H1 (cell line): ENCODE measurements around the gene BLMH. TPM values are rescaled to one million over a fixed set of nuclear protein-coding genes. Genes with fewer than 3 reads are reported as not detected.

ENCODE experiments used
- CTCF ChIA-PET: fragments of 300-600 bp; sonication (Branson Sonifier 250); formaldehyde crosslinking; loops from one replicate; lab custom pipeline; 2021; ENCODE audit not compliant: partially characterized antibody; lab: Charles Lee
- POLR2A ChIA-PET: fragments of 300-600 bp; sonication (Branson Sonifier 250); formaldehyde crosslinking; loops from one replicate; lab custom pipeline; 2021; ENCODE audit warnings: inconsistent platforms; ENCODE audit not compliant: partially characterized antibody; lab: Charles Lee
- DNase-seq, 2 experiments: peaks; one replicate each; pipeline versions ENCODE4 v3.0.0 to v3.0.0-alpha.2; 2010 to 2022; ENCODE audit warnings: low spot score in 2 of 2, low read depth in 1 of 2, mixed read lengths in 1 of 2
- FAIRE-seq: peaks from 2 replicates; lab custom pipeline; 2011; peaks lifted over from hg19 to GRCh38; lab: Jason Lieb, UNC
- H2AFZ ChIP-seq: 2 replicates; pipeline ENCODE4 v1.8.1; 2012; ENCODE audit warnings: low read length, inconsistent platforms
- H2AK5ac ChIP-seq: 2 replicates; pipeline ENCODE4 v1.6.1; 2013; ENCODE audit warnings: low read depth, low read length
- H2BK120ac ChIP-seq: replicated peaks from 2 replicates; pipeline ENCODE3; 2013; ENCODE audit warnings: low read depth, low read length, inconsistent platforms
- H2BK12ac ChIP-seq: 2 replicates; pipeline ENCODE4 v1.6.1; 2013; ENCODE audit warnings: low read depth, low read length
- H2BK15ac ChIP-seq: 2 replicates; pipeline ENCODE4 v1.6.1; 2013; ENCODE audit warnings: low read length
- H2BK20ac ChIP-seq: 2 replicates; pipeline ENCODE4 v1.6.1; 2013; ENCODE audit warnings: low read length
- H2BK5ac ChIP-seq: 2 replicates; pipeline ENCODE4 v1.6.1; 2013; ENCODE audit warnings: low read depth, low read length
- H3K14ac ChIP-seq: 2 replicates; pipeline ENCODE4 v1.6.1; 2013; ENCODE audit warnings: inconsistent platforms; ENCODE audit not compliant: insufficient read length
- H3K18ac ChIP-seq: 2 replicates; pipeline ENCODE4 v1.6.1; 2013; ENCODE audit warnings: low read length; ENCODE audit errors: extremely low read depth
- H3K23ac ChIP-seq: 2 replicates; pipeline ENCODE4 v1.6.1; 2013; ENCODE audit warnings: inconsistent platforms; ENCODE audit not compliant: insufficient read length
- H3K23me2 ChIP-seq: 2 replicates; pipeline ENCODE4 v1.6.1; 2013; ENCODE audit warnings: low read depth, low read length
- H3K27ac ChIP-seq: 2 replicates; pipeline ENCODE4 v1.6.1; 2011; ENCODE audit warnings: low read depth, low read length, inconsistent platforms
- H3K27me3 ChIP-seq, 4 experiments: replicated peaks in 1 of 4; 1 replicate in 1 of 4; 2 replicates in 3 of 4; pipeline versions ENCODE4 v1.6.1 to v1.8.1; 2011 to 2013; ENCODE audit warnings: low read length in 3 of 4, mild to moderate bottlenecking in 3 of 4, inconsistent platforms in 2 of 4, mixed read lengths in 2 of 4, moderate library complexity in 1 of 4; ENCODE audit not compliant: control insufficient read depth in 3 of 4, insufficient read depth in 3 of 4; ENCODE audit errors: extremely low read depth in 1 of 4
- H3K36me3 ChIP-seq, 4 experiments: 2 replicates each; pipeline versions ENCODE4 v1.6.1 to v1.8.1; 2011 to 2013; ENCODE audit warnings: mild to moderate bottlenecking in 4 of 4, low read length in 3 of 4, moderate library complexity in 2 of 4, control low read depth in 1 of 4, inconsistent platforms in 1 of 4; ENCODE audit not compliant: insufficient read depth in 4 of 4, control insufficient read depth in 2 of 4
- H3K4ac ChIP-seq: replicated peaks from 2 replicates; pipeline ENCODE3; 2013; ENCODE audit warnings: low read length, low read depth, mixed read lengths, inconsistent platforms; ENCODE audit not compliant: insufficient read length
- H3K4me1 ChIP-seq, 4 experiments: replicated peaks in 1 of 4; 1 replicate in 1 of 4; 2 replicates in 3 of 4; pipeline versions ENCODE4 v1.6.1 to v1.8.1; 2011 to 2013; ENCODE audit warnings: low read length in 3 of 4, inconsistent platforms in 2 of 4, mixed read lengths in 1 of 4; ENCODE audit not compliant: insufficient read depth in 4 of 4, control insufficient read depth in 3 of 4
- H3K4me2 ChIP-seq, 2 experiments: 2 replicates each; pipeline versions ENCODE4 v1.6.1 to v1.8.1; 2011 to 2013; ENCODE audit warnings: low read depth in 2 of 2, low read length in 2 of 2, control low read depth in 1 of 2, inconsistent platforms in 1 of 2, mild to moderate bottlenecking in 1 of 2; ENCODE audit not compliant: insufficient read depth in 1 of 2
- H3K4me3 ChIP-seq, 4 experiments: fragments of 200-600, 300-600 bp in 1 of 4; sonication (generic), shearing (Covaris generic), sonication (Bioruptor Twin) in 1 of 4; 2 replicates each; pipeline versions ENCODE4 v1.5.1 to v1.8.1; 2011 to 2016; ENCODE audit warnings: low read length in 4 of 4, low read depth in 3 of 4, control low read depth in 2 of 4, inconsistent platforms in 2 of 4, mild to moderate bottlenecking in 2 of 4, mixed read lengths in 1 of 4, moderate library complexity in 1 of 4; ENCODE audit not compliant: insufficient read depth in 2 of 4; ENCODE audit errors: extremely low read depth in 1 of 4
- H3K56ac ChIP-seq: replicated peaks from 2 replicates; pipeline ENCODE3; 2013; ENCODE audit warnings: low read depth, mild to moderate bottlenecking, mixed read lengths, low read length, inconsistent platforms; ENCODE audit not compliant: insufficient read length
- H3K79me1 ChIP-seq: 2 replicates; pipeline ENCODE4 v1.6.1; 2013; ENCODE audit warnings: low read depth, low read length, control low read depth
- H3K79me2 ChIP-seq, 2 experiments: 2 replicates each; pipeline versions ENCODE4 v1.6.1 to v1.8.1; 2012 to 2013; ENCODE audit warnings: low read length in 2 of 2, mild to moderate bottlenecking in 2 of 2, inconsistent platforms in 1 of 2; ENCODE audit not compliant: insufficient read depth in 2 of 2, control insufficient read depth in 1 of 2
- H3K9ac ChIP-seq, 4 experiments: replicated peaks in 1 of 4; 1 replicate in 1 of 4; 2 replicates in 3 of 4; pipeline versions ENCODE4 v1.6.1 to v1.8.1; 2011 to 2013; ENCODE audit warnings: low read depth in 3 of 4, low read length in 3 of 4, control low read depth in 2 of 4, mild to moderate bottlenecking in 2 of 4, moderate library complexity in 2 of 4, inconsistent platforms in 1 of 4; ENCODE audit errors: extremely low read depth in 1 of 4
- H3K9me3 ChIP-seq, 2 experiments: 2 replicates each; pipeline versions ENCODE4 v1.6.1 to v1.8.1; 2012 to 2013; ENCODE audit warnings: mild to moderate bottlenecking in 2 of 2, moderate library complexity in 2 of 2, control low read depth in 1 of 2, inconsistent platforms in 1 of 2, low read depth in 1 of 2, low read length in 1 of 2, mixed read lengths in 1 of 2; ENCODE audit not compliant: insufficient read depth in 2 of 2
- H4K20me1 ChIP-seq, 2 experiments: replicated peaks in 1 of 2; 2 replicates each; pipeline versions ENCODE3 to v1.8.1; 2011 to 2013; ENCODE audit warnings: inconsistent platforms in 2 of 2, low read length in 2 of 2, mild to moderate bottlenecking in 1 of 2; ENCODE audit not compliant: insufficient read depth in 2 of 2, control insufficient read depth in 1 of 2
- H4K5ac ChIP-seq: 2 replicates; pipeline ENCODE4 v1.6.1; 2013; ENCODE audit warnings: low read length, low read depth, mixed read lengths, inconsistent platforms; ENCODE audit not compliant: insufficient read length
- H4K8ac ChIP-seq: 2 replicates; pipeline ENCODE4 v1.8.0; 2013; ENCODE audit warnings: mild to moderate bottlenecking, moderate library complexity, low read length, inconsistent platforms; ENCODE audit not compliant: insufficient read depth; ENCODE audit errors: extremely low read depth
- H4K91ac ChIP-seq: replicated peaks from 2 replicates; pipeline ENCODE3; 2013; ENCODE audit warnings: low read length, mixed read lengths, inconsistent platforms; ENCODE audit not compliant: insufficient read length
- CHD7 ChIP-seq: fragments of 300-600 bp; sonication (generic); IDR thresholded peaks from 2 replicates; pipeline ENCODE4 v1.7.1; 2012; ENCODE audit warnings: low read length, moderate library complexity, mild to moderate bottlenecking, inconsistent platforms; ENCODE audit not compliant: insufficient replicate concordance
- WGBS, 2 experiments: shearing (Covaris generic) in 1 of 2; methylation state at CpG; one replicate each; pipeline versions ENCODE4 v1.1.6 to v1.1.7; 2013 to 2015; ENCODE audit warnings: low lambda C conversion rate in 2 of 2, mixed read lengths in 2 of 2, inconsistent platforms in 1 of 2, low coverage in 1 of 2, missing lambda C conversion rate in 1 of 2; ENCODE audit not compliant: insufficient replicate concordance in 2 of 2, insufficient coverage in 1 of 2, insufficient read length in 1 of 2; ENCODE audit errors: extremely low coverage in 1 of 2, missing lambda C conversion rate in 1 of 2; 5-methylcytosine and 5-hydroxymethylcytosine counted together
- polyA plus RNA-seq, 7 experiments: library from polyadenylated mRNA; depleted of rRNA in 3 of 7; stranded (reverse) in 5 of 7; unstranded in 2 of 7; fragments of >200 nt in 5 of 7; fragments of 200-250 nt in 2 of 7; gene quantifications; 1 replicate in 5 of 7; 2 replicates in 1 of 7; 4 replicates in 1 of 7; pipeline versions ENCODE4 v1.2.1 to v1.2.3, GENCODE V29; 2011 to 2013; ENCODE audit warnings: missing spikeins in 2 of 7, mixed read lengths in 2 of 7
- total RNA-seq: library from RNA; stranded (reverse); fragmentation: NEBNext Ultra II Directional; extraction: Animal tissue kit (Norgen Biotek cat#: 25700); gene quantifications from 2 replicates; pipeline ENCODE4 v1.2.1, GENCODE V29; 2021

BLMH gene
- total and polyA plus RNA-seq, 2 of the 8 experiments (the other 6 are each of a cell fraction or from before 2014, with no cell fraction given): 18.2 to 74.3 TPM

- Histone ChIP-seq H4K20me1 (no peaks in the 10 kb centered on the region), H3K79me2 (no peaks in the 10 kb centered on the region), H3K4ac (no peak overlapping the region), H3K4me3 (no peak overlapping the region), H3K4me1 (no peaks in the 10 kb centered on the region), H3K36me3 (no peaks in the 10 kb centered on the region), H3K79me1 (no peaks in the 10 kb centered on the region), H4K8ac (no peak overlapping the region), H3K18ac (no peak overlapping the region), H3K56ac (no peak overlapping the region), H4K91ac (no peak overlapping the region), H3K14ac (no peak overlapping the region), H3K27me3 (no peaks in the 10 kb centered on the region), H3K9me3 (no peaks in the 10 kb centered on the region), H2BK120ac (no peak overlapping the region), H4K5ac (no peak overlapping the region), H3K9ac (no peak overlapping the region), H2BK5ac (no peak overlapping the region), H2AK5ac (no peak overlapping the region), H2BK20ac (no peak overlapping the region), H2BK15ac (no peak overlapping the region), H3K23me2 (no peaks in the 10 kb centered on the region), H2AFZ (no peak overlapping the region), H2BK12ac (no peak overlapping the region), H3K4me2 (no peak overlapping the region), H3K27ac (no peak overlapping the region), H3K23ac (no peak overlapping the region)
- ChIA-PET CTCF (no interaction called here), POLR2A (no interaction called here)
- 93% methylated on average over 3 of the region's 3 CpGs; no CpG with 5 or more reads in 1 of the 2 experiments for WGBS, 2 experiments
- DNase-seq: no peak
- FAIRE-seq: no peak
- TF ChIP-seq CHD7: no peak
These were observed 26.4 kb upstream of the BLMH start for GRCh38 chr17:30318155-30318554.
